ENCODE results near the gene SPANXN5. TPM values are rescaled to one million over a fixed set of nuclear protein-coding genes. Genes with fewer than 3 reads are reported as not detected.
"Not testable (repeated sequence)": the region's sequence is repeated elsewhere in the genome, so short reads cannot be mapped to it uniquely, and the experiment has no call there.

Gene SPANXN5
- total RNA-seq (2014; rRNA removed; shearing (Covaris generic)): not detected in 2 replicates

- not testable (repeated sequence) for H3K27me3 ChIP-seq (ENCODE audit: control insufficient read depth, insufficient read depth, low read length); DNase-seq; H3K4me3 ChIP-seq (ENCODE audit: insufficient read depth, low read depth, low read length); H3K36me3 ChIP-seq (replicated peaks; ENCODE audit: control insufficient read depth, insufficient read depth, low read length)
Measured at GRCh38 chrX:52797327-52797726, at the start of gene SPANXN5. TSS of gene SPANXN5 (minus strand) at chrX:52797427. CDS start at chrX:52797348, 79 bp downstream.

- not testable (repeated sequence) for H3K4me3 ChIP-seq (ENCODE audit: insufficient read depth, low read depth, low read length); H3K36me3 ChIP-seq (replicated peaks; ENCODE audit: control insufficient read depth, insufficient read depth, low read length); H3K27me3 ChIP-seq (ENCODE audit: control insufficient read depth, insufficient read depth, low read length); DNase-seq
Measured at GRCh38 chrX:52843619-52844018, 46.4 kb upstream of the SPANXN5 start.

GRCh38 chrX:52839137-52839536, 41.9 kb upstream of the SPANXN5 start:
- Histone ChIP-seq H3K27me3 (ENCODE audit: control insufficient read depth, insufficient read depth, low read length) (no peaks in the 10 kb centered on the region), H3K4me3 (ENCODE audit: insufficient read depth, low read depth, low read length) (no peak overlapping the region), H3K36me3 (replicated peaks; ENCODE audit: control insufficient read depth, insufficient read depth, low read length) (no peaks in the 10 kb centered on the region)
- no peak for DNase-seq

- no peaks in the 10 kb centered on the region for H3K27me3 ChIP-seq (ENCODE audit: control insufficient read depth, insufficient read depth, low read length)
- DNase-seq: no peak
- H3K4me3 ChIP-seq (ENCODE audit: insufficient read depth, low read depth, low read length): no peak overlapping the region
Measured at GRCh38 chrX:52830551-52830950, 33.3 kb upstream of the SPANXN5 start.

GRCh38 chrX:52824608-52825007, 27.4 kb upstream of the SPANXN5 start:
- no peaks in the 10 kb centered on the region for H3K27me3 ChIP-seq (ENCODE audit: control insufficient read depth, insufficient read depth, low read length)

More at GRCh38 chrX:52830551-52830950, 33.3 kb upstream of the SPANXN5 start:
- H3K36me3 ChIP-seq (replicated peaks; ENCODE audit: control insufficient read depth, insufficient read depth, low read length): no peaks in the 10 kb centered on the region

GRCh38 chrX:52821079-52821760, 24.0 kb upstream of the SPANXN5 start:
- no peaks in the 10 kb centered on the region for H3K27me3 ChIP-seq (ENCODE audit: control insufficient read depth, insufficient read depth, low read length)
- no peak overlapping the region for H3K4me3 ChIP-seq (ENCODE audit: insufficient read depth, low read depth, low read length)
- H3K36me3 ChIP-seq (replicated peaks; ENCODE audit: control insufficient read depth, insufficient read depth, low read length): no peaks in the 10 kb centered on the region
- no peak for DNase-seq

More at GRCh38 chrX:52824608-52825007, 27.4 kb upstream of the SPANXN5 start:
- no peak overlapping the region for H3K4me3 ChIP-seq (ENCODE audit: insufficient read depth, low read depth, low read length)
- DNase-seq: no peak
- H3K36me3 ChIP-seq (replicated peaks; ENCODE audit: control insufficient read depth, insufficient read depth, low read length): no peaks in the 10 kb centered on the region

GRCh38 chrX:52819788-52820187, 22.6 kb upstream of the SPANXN5 start:
- no peak for DNase-seq
- H3K27me3 ChIP-seq (ENCODE audit: control insufficient read depth, insufficient read depth, low read length): no peaks in the 10 kb centered on the region
- no peaks in the 10 kb centered on the region for H3K36me3 ChIP-seq (replicated peaks; ENCODE audit: control insufficient read depth, insufficient read depth, low read length)
- no peak overlapping the region for H3K4me3 ChIP-seq (ENCODE audit: insufficient read depth, low read depth, low read length)

GRCh38 chrX:52811065-52811625, 13.9 kb upstream of the SPANXN5 start, which contains the start of gene XAGE5:
TSS of gene XAGE5 (plus strand) at chrX:52811287. CDS start at chrX:52812567, 1,280 bp downstream.
- Histone ChIP-seq H3K27me3 (ENCODE audit: control insufficient read depth, insufficient read depth, low read length) (no peaks in the 10 kb centered on the region), H3K4me3 (ENCODE audit: insufficient read depth, low read depth, low read length) (no peak within 1 kb of the TSS), H3K36me3 (replicated peaks; ENCODE audit: control insufficient read depth, insufficient read depth, low read length) (no peaks in the 10 kb centered on the region)
- no peak for DNase-seq

- DNase-seq; H3K36me3 ChIP-seq (replicated peaks; ENCODE audit: control insufficient read depth, insufficient read depth, low read length); H3K4me3 ChIP-seq (ENCODE audit: insufficient read depth, low read depth, low read length); H3K27me3 ChIP-seq (ENCODE audit: control insufficient read depth, insufficient read depth, low read length): not testable (repeated sequence)
Measured at GRCh38 chrX:52804876-52805275, 7.6 kb upstream of the SPANXN5 start.

- not testable (repeated sequence) for H3K27me3 ChIP-seq (ENCODE audit: control insufficient read depth, insufficient read depth, low read length); H3K4me3 ChIP-seq (ENCODE audit: insufficient read depth, low read depth, low read length); H3K36me3 ChIP-seq (replicated peaks; ENCODE audit: control insufficient read depth, insufficient read depth, low read length); DNase-seq
Measured at GRCh38 chrX:52773504-52773903, 23.7 kb downstream of the SPANXN5 start.

GRCh38 chrX:52765983-52766382, 31.2 kb downstream of the SPANXN5 start:
- not testable (repeated sequence) for DNase-seq

GRCh38 chrX:52750952-52751351, 46.3 kb downstream of the SPANXN5 start, which contains the start of gene SSX2B:
TSS of gene SSX2B (plus strand) at chrX:52751252. CDS start at chrX:52752681, 1,429 bp downstream.
- H3K36me3 ChIP-seq (replicated peaks; ENCODE audit: control insufficient read depth, insufficient read depth, low read length); DNase-seq; H3K4me3 ChIP-seq (ENCODE audit: insufficient read depth, low read depth, low read length); H3K27me3 ChIP-seq (ENCODE audit: control insufficient read depth, insufficient read depth, low read length): not testable (repeated sequence)

More at GRCh38 chrX:52765983-52766382, 31.2 kb downstream of the SPANXN5 start:
- not testable (repeated sequence) for H3K36me3 ChIP-seq (replicated peaks; ENCODE audit: control insufficient read depth, insufficient read depth, low read length); H3K27me3 ChIP-seq (ENCODE audit: control insufficient read depth, insufficient read depth, low read length); H3K4me3 ChIP-seq (ENCODE audit: insufficient read depth, low read depth, low read length)
